Thyroid gland (tissue), 4 donors: ENCODE measurements around the gene CD83.

ENCODE experiments used
- POLR2A ChIP-seq, 2 donors: fragments of 450-650 bp; IDR thresholded peaks; one replicate each; pipeline ENCODE4 v1.6.1; 2017; ENCODE audit warnings: antibody characterized with exemption in 2 of 2, mild to moderate bottlenecking in 2 of 2, moderate library complexity in 1 of 2
- TF ChIP-seq, protein P1 (sequence below), 6 experiments: fragments of 200-600 bp in 3 of 6; fragments of 450-650 bp in 3 of 6; sonication (generic) in 3 of 6; IDR thresholded peaks; one replicate each; pipeline ENCODE4 v1.5.1; 2016 to 2019; ENCODE audit warnings: antibody characterized with exemption in 6 of 6, mild to moderate bottlenecking in 2 of 6, inconsistent platforms in 1 of 6, moderate library complexity in 1 of 6

DNA sequence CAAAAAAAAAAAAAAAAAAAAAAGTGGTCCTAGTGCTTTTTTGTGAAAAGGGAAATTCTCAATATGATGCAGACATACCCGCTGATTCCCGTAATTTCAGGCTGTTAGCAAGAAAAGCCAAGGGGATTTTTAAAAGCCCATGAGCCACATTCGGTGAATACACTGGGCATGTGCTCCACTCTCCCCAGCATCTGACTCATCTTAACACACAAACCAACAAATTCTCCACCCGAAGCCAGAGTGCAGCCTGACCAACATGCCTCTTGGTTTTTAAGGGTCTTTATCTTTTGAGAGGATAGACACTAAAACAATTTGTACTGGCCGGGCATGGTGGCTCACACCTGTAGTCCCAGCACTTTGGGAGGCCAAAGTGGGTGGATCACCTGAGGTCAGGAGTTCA lies 45.5 kb upstream of the CD83 start:
- TF ChIP-seq, protein P1, sequence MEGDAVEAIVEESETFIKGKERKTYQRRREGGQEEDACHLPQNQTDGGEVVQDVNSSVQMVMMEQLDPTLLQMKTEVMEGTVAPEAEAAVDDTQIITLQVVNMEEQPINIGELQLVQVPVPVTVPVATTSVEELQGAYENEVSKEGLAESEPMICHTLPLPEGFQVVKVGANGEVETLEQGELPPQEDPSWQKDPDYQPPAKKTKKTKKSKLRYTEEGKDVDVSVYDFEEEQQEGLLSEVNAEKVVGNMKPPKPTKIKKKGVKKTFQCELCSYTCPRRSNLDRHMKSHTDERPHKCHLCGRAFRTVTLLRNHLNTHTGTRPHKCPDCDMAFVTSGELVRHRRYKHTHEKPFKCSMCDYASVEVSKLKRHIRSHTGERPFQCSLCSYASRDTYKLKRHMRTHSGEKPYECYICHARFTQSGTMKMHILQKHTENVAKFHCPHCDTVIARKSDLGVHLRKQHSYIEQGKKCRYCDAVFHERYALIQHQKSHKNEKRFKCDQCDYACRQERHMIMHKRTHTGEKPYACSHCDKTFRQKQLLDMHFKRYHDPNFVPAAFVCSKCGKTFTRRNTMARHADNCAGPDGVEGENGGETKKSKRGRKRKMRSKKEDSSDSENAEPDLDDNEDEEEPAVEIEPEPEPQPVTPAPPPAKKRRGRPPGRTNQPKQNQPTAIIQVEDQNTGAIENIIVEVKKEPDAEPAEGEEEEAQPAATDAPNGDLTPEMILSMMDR (IDR thresholded peaks at IDR 0.05) = no peak
- TF ChIP-seq POLR2A (IDR thresholded peaks at IDR 0.05) = no peak
